AG04450 (cell line): Measurements from ENCODE around the gene PADI3. TPM values are rescaled to one million over a fixed set of nuclear protein-coding genes. Genes with fewer than 3 reads are reported as not detected.

Source experiments
- CTCF ChIA-PET: fragments of 300-600, 350-600 bp; formaldehyde crosslinking; extraction: SDS; loops from one replicate; lab custom pipeline; 2022; ENCODE audit warnings: antibody characterized with exemption, inconsistent platforms; lab: Charles Lee
- POLR2A ChIA-PET: fragments of 350-600 bp; formaldehyde crosslinking; extraction: SDS; loops from one replicate; lab custom pipeline; 2021; ENCODE audit warnings: antibody characterized with exemption, inconsistent platforms; lab: Yijun Ruan, JAX
- DNase-seq: peaks from one replicate; pipeline ENCODE4 v3.0.0-alpha.2; 2011; ENCODE audit warnings: low read depth, low spot score
- H3K27ac ChIP-seq: one replicate; pipeline ENCODE4 v1.5.1; 2012; ENCODE audit warnings: low read depth, low read length, control low read depth
- H3K27me3 ChIP-seq: one replicate; pipeline ENCODE4 v1.6.0; 2012; ENCODE audit warnings: low read length; ENCODE audit not compliant: control insufficient read depth, insufficient read depth
- H3K4me3 ChIP-seq: 2 replicates; pipeline ENCODE4 v1.5.1; 2011; ENCODE audit warnings: mild to moderate bottlenecking, low read depth, low read length, control low read depth
- H3K9me3 ChIP-seq: 2 replicates; pipeline ENCODE4 v1.5.1; 2012; ENCODE audit warnings: low read length; ENCODE audit not compliant: control insufficient read depth, insufficient read depth
- polyA plus RNA-seq: library from polyadenylated mRNA; depleted of rRNA; stranded (reverse); fragments of >200 nt; gene quantifications from 2 replicates; pipeline ENCODE4 v1.2.3, GENCODE V29; 2011
- TF ChIP-seq, protein P1 (sequence below): IDR thresholded peaks from 2 replicates; pipeline ENCODE4 v1.5.1; 2011; ENCODE audit warnings: low read depth, low read length, control low read depth, inconsistent platforms

The PADI3 gene
- polyA plus RNA-seq, 1 experiment = 0.05 TPM

DNA sequence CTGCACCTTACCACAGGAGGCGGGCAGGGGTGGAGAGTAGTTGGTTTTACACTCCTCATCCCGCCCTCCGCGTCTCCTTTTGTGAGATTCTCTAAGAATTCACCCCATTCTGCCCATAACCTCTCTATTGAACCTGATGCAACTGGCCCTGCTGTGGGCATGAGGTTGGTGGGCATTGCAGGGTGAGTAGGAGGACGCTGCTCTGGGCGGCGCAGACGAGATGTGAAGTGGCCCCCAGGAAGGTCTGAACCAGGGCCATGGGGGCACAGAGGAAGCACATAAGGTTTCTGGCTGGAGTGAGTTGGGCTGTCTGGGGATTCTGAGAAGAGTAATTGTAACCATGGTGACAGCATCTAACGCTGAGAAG, 35.1 kb upstream of the PADI3 start:
- H3K4me3 ChIP-seq = no peak overlapping the region
- H3K9me3 ChIP-seq = no peaks in the 10 kb centered on the region; the same call in 1 of the 2 replicates
- TF ChIP-seq, protein P1, sequence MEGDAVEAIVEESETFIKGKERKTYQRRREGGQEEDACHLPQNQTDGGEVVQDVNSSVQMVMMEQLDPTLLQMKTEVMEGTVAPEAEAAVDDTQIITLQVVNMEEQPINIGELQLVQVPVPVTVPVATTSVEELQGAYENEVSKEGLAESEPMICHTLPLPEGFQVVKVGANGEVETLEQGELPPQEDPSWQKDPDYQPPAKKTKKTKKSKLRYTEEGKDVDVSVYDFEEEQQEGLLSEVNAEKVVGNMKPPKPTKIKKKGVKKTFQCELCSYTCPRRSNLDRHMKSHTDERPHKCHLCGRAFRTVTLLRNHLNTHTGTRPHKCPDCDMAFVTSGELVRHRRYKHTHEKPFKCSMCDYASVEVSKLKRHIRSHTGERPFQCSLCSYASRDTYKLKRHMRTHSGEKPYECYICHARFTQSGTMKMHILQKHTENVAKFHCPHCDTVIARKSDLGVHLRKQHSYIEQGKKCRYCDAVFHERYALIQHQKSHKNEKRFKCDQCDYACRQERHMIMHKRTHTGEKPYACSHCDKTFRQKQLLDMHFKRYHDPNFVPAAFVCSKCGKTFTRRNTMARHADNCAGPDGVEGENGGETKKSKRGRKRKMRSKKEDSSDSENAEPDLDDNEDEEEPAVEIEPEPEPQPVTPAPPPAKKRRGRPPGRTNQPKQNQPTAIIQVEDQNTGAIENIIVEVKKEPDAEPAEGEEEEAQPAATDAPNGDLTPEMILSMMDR = no peak
- H3K27me3 ChIP-seq = peaks cover 6% of the 10 kb centered on the region
- H3K27ac ChIP-seq = no peak overlapping the region
- ChIA-PET CTCF (no interaction called here), POLR2A (no interaction called here)
- DNase-seq = no peak

DNA sequence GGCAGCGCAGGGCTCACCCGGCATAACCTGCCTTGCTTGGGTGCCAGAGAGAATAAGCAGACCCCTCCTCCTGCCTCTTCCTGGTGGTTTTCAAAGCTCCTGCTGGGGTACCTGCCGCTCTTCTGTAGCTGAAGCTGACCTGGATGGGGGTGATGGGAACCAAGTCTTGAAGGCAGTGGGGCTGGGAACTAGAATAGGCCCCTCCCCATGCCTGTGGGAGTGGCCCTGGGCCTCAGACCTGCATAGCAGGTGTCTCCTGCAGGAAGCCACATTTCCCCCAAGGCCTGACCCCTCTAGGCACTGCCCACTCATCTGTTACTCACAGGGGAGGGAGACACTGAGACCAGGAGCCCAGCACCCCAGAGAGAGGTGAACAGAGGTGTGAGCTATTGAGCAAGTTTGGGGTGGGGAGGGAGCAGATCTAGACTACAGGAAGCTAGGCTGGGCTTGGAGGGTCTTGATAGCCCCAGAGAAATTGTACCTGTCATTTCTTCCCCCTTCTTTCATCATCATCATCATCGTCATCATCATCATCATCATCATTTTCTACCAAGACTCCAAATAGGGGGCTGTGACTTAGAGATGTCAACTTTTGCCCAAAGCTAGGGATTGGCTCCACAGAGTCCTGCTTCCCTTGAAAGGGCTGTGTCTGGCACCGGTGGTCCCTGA, 33.9 kb upstream of the PADI3 start:
- peaks cover 7% of the 10 kb centered on the region for H3K27me3 ChIP-seq
- H3K9me3 ChIP-seq = no peaks in the 10 kb centered on the region; the same call in 1 of the 2 replicates
- no peak overlapping the region for H3K27ac ChIP-seq
- CTCF ChIA-PET = interaction anchor here (1.7 to 1.9 kb wide), 2 partner anchors 22 to 89 kb away, joined by 4 to 7 read pairs; no protein-coding TSS in a partner anchor
- no peak overlapping the region for H3K4me3 ChIP-seq
- POLR2A ChIA-PET = no interaction called here
- TF ChIP-seq, protein P1 = no peak
- no peak for DNase-seq

- Histone ChIP-seq H3K9me3 (no peaks in the 10 kb centered on the region; the same call in 1 of the 2 replicates), H3K27ac (no peak overlapping the region), H3K27me3 (peaks cover 12% of the 10 kb centered on the region), H3K4me3 (no peak overlapping the region)
- POLR2A ChIA-PET = no interaction called here
- no peak for DNase-seq
- CTCF ChIA-PET = interaction anchor here (1.7 to 1.9 kb wide), 2 partner anchors 22 to 89 kb away, joined by 4 to 7 read pairs; no protein-coding TSS in a partner anchor
- TF ChIP-seq, protein P1 = no peak
Observed at GRCh38 chr1:17215545-17215890, 33.4 kb upstream of the PADI3 start.

- DNase-seq = no peak
- no peak overlapping the region for H3K4me3 ChIP-seq
- ChIA-PET POLR2A (no interaction called here), CTCF (interaction anchor here (1.7 to 1.9 kb wide), 2 partner anchors 21 to 90 kb away, joined by 4 to 7 read pairs; no protein-coding TSS in a partner anchor)
- H3K9me3 ChIP-seq = no peaks in the 10 kb centered on the region; the same call in 1 of the 2 replicates
- H3K27me3 ChIP-seq = peaks cover 16% of the 10 kb centered on the region
- no peak overlapping the region for H3K27ac ChIP-seq
- TF ChIP-seq, protein P1 = no peak
Observed at GRCh38 chr1:17216078-17216477, 32.8 kb upstream of the PADI3 start.

DNA sequence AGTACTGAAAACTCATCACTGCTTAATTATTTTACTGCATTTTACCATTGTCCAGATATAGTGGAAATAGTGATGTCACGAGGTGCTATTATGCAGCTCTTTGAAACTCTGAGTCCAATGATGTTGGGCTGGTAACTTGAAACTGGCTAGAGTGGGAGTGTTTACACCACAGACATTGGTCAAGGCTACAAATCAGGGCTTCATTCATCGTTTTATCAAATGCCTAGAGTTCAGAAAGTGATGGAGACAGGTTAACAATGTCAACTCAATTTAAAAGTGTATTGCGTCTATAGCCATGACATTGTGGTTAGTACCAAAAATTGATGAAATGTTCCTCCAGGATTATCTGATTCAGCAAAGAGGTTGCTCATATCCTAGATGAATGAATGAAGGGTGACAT, 31.3 kb upstream of the PADI3 start:
- no peak overlapping the region for H3K27ac ChIP-seq
- DNase-seq = no peak
- ChIA-PET POLR2A (no interaction called here), CTCF (no interaction called here)
- peaks cover 26% of the 10 kb centered on the region for H3K27me3 ChIP-seq
- TF ChIP-seq, protein P1 = no peak
- no peaks in the 10 kb centered on the region; the same call in 1 of the 2 replicates for H3K9me3 ChIP-seq
- H3K4me3 ChIP-seq = no peak overlapping the region
